Kidney epithelial cell (primary cell): Measurements from ENCODE around the gene TUBGCP5. TPM values are rescaled to one million over a fixed set of nuclear protein-coding genes. Genes with fewer than 3 reads are reported as not detected.

Source experiments
- DNase-seq: peaks from one replicate; pipeline ENCODE4 v3.0.0-alpha.2; 2010; ENCODE audit warnings: low read depth
- H3K27me3 ChIP-seq: 2 replicates; pipeline ENCODE4 v1.6.0; 2011; ENCODE audit warnings: low read length; ENCODE audit not compliant: control insufficient read depth, insufficient read depth
- H3K36me3 ChIP-seq: 2 replicates; pipeline ENCODE4 v1.5.1; 2011; ENCODE audit warnings: low read length; ENCODE audit not compliant: control insufficient read depth, insufficient read depth
- H3K4me3 ChIP-seq: 2 replicates; pipeline ENCODE4 v1.5.1; 2011; ENCODE audit warnings: low read depth, mild to moderate bottlenecking, control low read depth, low read length
- CTCF ChIP-seq: IDR thresholded peaks from 2 replicates; pipeline ENCODE4 v1.5.1; 2011; ENCODE audit warnings: mild to moderate bottlenecking, moderate library complexity, low read length, control low read depth, inconsistent platforms; ENCODE audit not compliant: insufficient read depth, poor library complexity, severe bottlenecking
- total RNA-seq: library from RNA; depleted of rRNA; stranded (reverse); fragments of >200 nt; gene quantifications from 2 replicates; pipeline ENCODE4 v1.2.3, GENCODE V29; 2015

Gene TUBGCP5
- total RNA-seq, 1 donor from 2014 or later = 12.1 TPM

DNA sequence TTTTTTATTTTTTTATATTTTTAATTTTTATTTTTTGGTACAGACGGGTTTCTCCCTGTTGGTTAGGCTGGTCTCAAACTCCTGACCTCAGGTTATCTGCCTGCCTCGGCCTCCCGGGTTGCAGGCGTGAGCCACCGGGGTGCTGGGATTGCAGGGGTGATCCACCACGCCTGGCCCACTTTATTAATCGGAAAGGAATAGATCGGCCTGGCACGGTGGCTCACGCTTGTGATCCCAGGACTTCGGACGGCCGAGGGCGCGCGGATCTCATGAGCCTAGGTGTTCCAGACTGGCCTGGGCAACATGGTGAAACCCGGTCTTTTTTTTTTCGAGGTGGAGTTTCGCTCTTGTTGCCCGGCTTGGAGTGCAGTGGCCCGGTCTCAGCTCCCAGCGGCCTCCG, 26.5 kb upstream of the TUBGCP5 start:
- no peak for TF ChIP-seq CTCF
- DNase-seq = no peak
- Histone ChIP-seq H3K36me3 (no peaks in the 10 kb centered on the region), H3K27me3 (no peaks in the 10 kb centered on the region), H3K4me3 (no peak overlapping the region)

DNA sequence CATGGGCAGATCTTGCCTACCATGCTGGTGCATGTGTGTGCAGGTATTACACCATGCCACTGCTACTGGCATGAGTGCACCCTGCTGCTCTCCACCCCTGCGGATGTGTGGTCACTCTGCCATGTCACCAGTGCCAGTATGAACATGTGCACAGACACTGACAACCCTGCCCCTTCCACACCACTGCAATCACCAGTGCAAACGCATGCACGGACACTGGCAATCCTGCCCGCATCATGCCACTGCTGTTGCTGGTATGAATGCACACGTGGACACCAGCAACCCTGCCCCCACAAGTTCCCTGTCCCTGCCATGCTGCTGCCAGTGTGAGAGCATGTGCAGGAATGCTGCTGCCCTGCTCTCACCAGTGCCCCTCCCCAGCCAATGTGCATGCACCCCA, 24.8 kb upstream of the TUBGCP5 start:
- DNase-seq = no peak
- H3K4me3 ChIP-seq = no peak overlapping the region

DNA sequence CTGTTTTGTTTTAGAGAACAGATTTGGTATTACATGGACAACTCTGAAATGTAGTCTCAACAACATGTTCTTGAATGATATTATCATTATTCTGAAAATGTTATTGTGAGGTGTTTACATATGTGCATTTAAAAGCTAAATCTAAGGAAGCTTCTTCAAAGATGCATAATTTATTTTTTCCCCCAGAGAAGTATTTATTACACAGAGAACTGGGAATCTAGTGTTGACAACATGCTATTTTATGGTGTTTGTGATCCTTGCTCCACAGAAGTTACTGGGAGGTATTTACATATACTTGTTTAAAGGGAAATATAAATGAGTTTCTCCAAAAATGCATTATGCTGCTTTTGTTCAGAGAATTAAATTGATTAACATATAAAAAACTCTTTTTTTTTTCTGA, 18.3 kb upstream of the TUBGCP5 start:
- Histone ChIP-seq H3K36me3 (no peaks in the 10 kb centered on the region), H3K4me3 (no peak overlapping the region), H3K27me3 (no peaks in the 10 kb centered on the region)
- DNase-seq = no peak
- no peak for TF ChIP-seq CTCF

More for the DNA sequence above, 24.8 kb upstream of the TUBGCP5 start:
- no peaks in the 10 kb centered on the region for H3K36me3 ChIP-seq
- TF ChIP-seq CTCF = no peak
- H3K27me3 ChIP-seq = no peaks in the 10 kb centered on the region

GRCh38 chr15:23055316-23055715, 15.9 kb upstream of the TUBGCP5 start:
- Histone ChIP-seq H3K4me3 (no peak overlapping the region), H3K27me3 (no peaks in the 10 kb centered on the region), H3K36me3 (no peaks in the 10 kb centered on the region)
- no peak for DNase-seq
- TF ChIP-seq CTCF = no peak

- no peaks in the 10 kb centered on the region for H3K27me3 ChIP-seq
- H3K4me3 ChIP-seq = no peak overlapping the region
- DNase-seq = no peak
- no peaks in the 10 kb centered on the region for H3K36me3 ChIP-seq
- no peak for TF ChIP-seq CTCF
Observed at GRCh38 chr15:23052522-23052921, 13.2 kb upstream of the TUBGCP5 start.

GRCh38 chr15:23050708-23051107, 11.3 kb upstream of the TUBGCP5 start:
- Histone ChIP-seq H3K27me3 (no peaks in the 10 kb centered on the region), H3K4me3 (no peak overlapping the region), H3K36me3 (no peaks in the 10 kb centered on the region)
- DNase-seq = no peak
- TF ChIP-seq CTCF = no peak
